Esophagus muscularis mucosa (tissue), 4 donors: ENCODE measurements around the gene C15orf62. TPM values are rescaled to one million over a fixed set of nuclear protein-coding genes. Genes with fewer than 3 reads are reported as not detected.

ENCODE experiments used
- DNase-seq: peaks from one replicate; pipeline ENCODE4 v3.0.0-alpha.2; 2017; ENCODE audit errors: extremely low spot score
- H3K27ac ChIP-seq, 4 donors: fragments of 200-600 bp; sonication (generic); replicated peaks in 1 of 4; 1 replicate in 3 of 4; 2 replicates in 1 of 4; pipeline ENCODE4 v1.5.1; 2016 to 2019; ENCODE audit warnings: mild to moderate bottlenecking in 1 of 4
- H3K27me3 ChIP-seq, 4 donors: fragments of 200-600 bp; sonication (generic); one replicate each; pipeline versions ENCODE4 v1.5.1 to v1.6.0; 2016 to 2019
- H3K36me3 ChIP-seq, 4 donors: fragments of 200-600 bp; sonication (generic); one replicate each; pipeline ENCODE4 v1.5.1; 2016 to 2019
- H3K4me1 ChIP-seq, 4 donors: fragments of 200-600 bp; sonication (generic); one replicate each; pipeline ENCODE4 v1.5.1; 2016 to 2019
- H3K4me3 ChIP-seq, 4 donors: fragments of 200-600 bp; sonication (generic); 1 replicate in 2 of 4; 2 replicates in 2 of 4; pipeline ENCODE4 v1.5.1; 2016 to 2019; ENCODE audit warnings: mild to moderate bottlenecking in 4 of 4, moderate library complexity in 1 of 4
- H3K9me3 ChIP-seq, 4 donors: fragments of 200-600 bp; sonication (generic); 1 replicate in 3 of 4; 2 replicates in 1 of 4; pipeline ENCODE4 v1.5.1; 2016 to 2019
- CTCF ChIP-seq, 3 experiments: fragments of 200-600 bp in 2 of 3; fragments of 450-650 bp in 1 of 3; sonication (generic) in 2 of 3; IDR thresholded peaks; one replicate each; pipeline ENCODE4 v1.5.1; 2017 to 2019; ENCODE audit warnings: antibody characterized with exemption in 3 of 3, mild to moderate bottlenecking in 2 of 3, moderate library complexity in 1 of 3
- EP300 ChIP-seq: sonication (generic); formaldehyde crosslinking; IDR thresholded peaks from one replicate; pipeline ENCODE4 v1.6.1; 2017; ENCODE audit warnings: antibody characterized with exemption
- POLR2A ChIP-seq: fragments of 450-650 bp; IDR thresholded peaks from one replicate; pipeline ENCODE4 v1.6.1; 2017; ENCODE audit warnings: antibody characterized with exemption, moderate library complexity, mild to moderate bottlenecking, low read depth
- POLR2AphosphoS5 ChIP-seq, 2 donors: sonication (generic); formaldehyde crosslinking; IDR thresholded peaks; one replicate each; pipeline ENCODE4 v1.6.1; 2017; ENCODE audit warnings: antibody characterized with exemption in 2 of 2
- WGBS: methylation state at CpG from one replicate; pipeline ENCODE4 v1.1.5; 2018; 5-methylcytosine and 5-hydroxymethylcytosine counted together
- intact Hi-C: fragments of 100-400 bp; cut with DNase I; formaldehyde crosslinking; loops from one replicate; pipeline ENCODE4 v1.15.1; 2023
- total RNA-seq, 4 donors: library from RNA; depleted of rRNA; stranded (reverse); fragments of >200 nt; gene quantifications; one replicate each; pipeline versions ENCODE4 v1.1.0 to v1.2.1, GENCODE V29; 2016

C15orf62 gene
- total RNA-seq, 4 donors from 2014 or later: under 0.01 to 1.1 (median 0.57) TPM; not detected in 1

- intact Hi-C loops: loop anchor here (5.0 to 10.0 kb wide), 2 partner anchors 146 to 187 kb away; partner anchors contain the start of genes CCDC32 and RPUSD2
- Histone ChIP-seq H3K9me3 (no peaks in the 10 kb centered on the region), H3K36me3 (peaks cover 20 to 60% (median 52%) of the 10 kb centered on the region in 4 donors), H3K27ac (no peak overlapping the region), H3K4me1 (peaks cover 15 to 32% (median 26%) of the 10 kb centered on the region in 4 donors), H3K4me3 (no peak overlapping the region), H3K27me3 (no peaks in the 10 kb centered on the region)
- 83% methylated on average over 11 of the region's 12 CpGs for WGBS
- TF ChIP-seq POLR2AphosphoS5 (IDR thresholded peaks at IDR 0.05) (no peak), POLR2A (no peak), CTCF (IDR thresholded peaks at IDR 0.05) (no peak), EP300 (no peak)
- no peak for DNase-seq
Measured at GRCh38 chr15:40751745-40752144, 18.0 kb upstream of the C15orf62 start.

DNA sequence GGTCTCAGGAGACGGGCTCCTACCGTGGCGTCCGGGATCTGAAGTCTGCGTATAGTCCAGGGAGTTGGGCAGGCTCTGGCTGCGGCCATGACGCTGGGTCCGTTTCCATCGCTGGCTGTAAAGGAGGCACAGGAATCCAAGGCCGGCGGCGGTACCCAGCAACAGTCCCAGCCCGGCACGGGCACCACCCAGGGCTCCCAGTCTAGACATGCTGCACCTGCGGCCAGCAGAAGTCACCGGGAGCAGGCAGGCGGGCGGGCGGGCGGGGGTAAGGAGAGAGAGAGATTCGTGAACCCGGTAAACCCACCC lies 15.3 kb upstream of the C15orf62 start:
- peak overlapping the region; percentile 72 to 86 (median 85) for H3K27ac ChIP-seq
- no peaks in the 10 kb centered on the region for H3K9me3 ChIP-seq
- no peaks in the 10 kb centered on the region for H3K27me3 ChIP-seq
- H3K36me3 ChIP-seq: peaks cover 12 to 32% (median 29%) of the 10 kb centered on the region in 4 donors
- no peak for DNase-seq
- TF ChIP-seq EP300 (no peak), POLR2AphosphoS5 (IDR thresholded peaks at IDR 0.05) (no peak)
- intact Hi-C loops: loop anchor here (2.0 to 10.0 kb wide), 3 partner anchors 52 to 190 kb away; partner anchors contain the start of genes CCDC32, DNAJC17, RPUSD2 and ZFYVE19
- WGBS: 0% methylated on average over 19 of the region's 22 CpGs
- H3K4me1 ChIP-seq: peaks cover 15 to 32% (median 26%) of the 10 kb centered on the region in 4 donors
- peak overlapping the region; percentile 64 to 99 (median 88) for H3K4me3 ChIP-seq

- Histone ChIP-seq H3K27ac (peak within 1 kb of the TSS; percentile 72 to 86 (median 85)), H3K4me1 (peaks cover 15 to 32% (median 26%) of the 10 kb centered on the region in 4 donors), H3K27me3 (no peaks in the 10 kb centered on the region), H3K4me3 (peak within 1 kb of the TSS; percentile 64 to 99 (median 88)), H3K36me3 (peaks cover 12 to 27% (median 24%) of the 10 kb centered on the region in 4 donors), H3K9me3 (no peaks in the 10 kb centered on the region)
- TF ChIP-seq CTCF (IDR thresholded peaks at IDR 0.05) (peak in 2 of 3 experiments; percentile 17 to 41), POLR2A (no peak), EP300 (no peak), POLR2AphosphoS5 (IDR thresholded peaks at IDR 0.05) (peak; percentile 85 to 91)
- WGBS: under 1% methylated on average over 40 of the region's 66 CpGs
- DNase-seq: peak; percentile 95
- intact Hi-C loops: loop anchor here (2.0 to 10.0 kb wide), 4 partner anchors 52 to 190 kb away; partner anchors contain the start of genes CCDC32, DNAJC17, RPUSD2 and ZFYVE19
Measured at GRCh38 chr15:40754883-40755811, 14.6 kb upstream of the C15orf62 start, which contains the start of gene RMDN3. RMDN3 (minus strand) TSS chr15:40755254; CDS start chr15:40754783, 471 bp downstream.

GRCh38 chr15:40755812-40756208 lies 14.0 kb upstream of the C15orf62 start:
- H3K27ac ChIP-seq: peak overlapping the region; percentile 72 to 86 (median 85)
- DNase-seq: no peak
- peak overlapping the region; percentile 64 to 99 (median 88) for H3K4me3 ChIP-seq
- H3K4me1 ChIP-seq: peaks cover 15 to 32% (median 26%) of the 10 kb centered on the region in 4 donors
- 62% methylated on average over 10 of the region's 10 CpGs for WGBS
- no peaks in the 10 kb centered on the region for H3K27me3 ChIP-seq
- intact Hi-C loops: loop anchor here (2.0 to 10.0 kb wide), 3 partner anchors 51 to 191 kb away; partner anchors contain the start of genes CCDC32, DNAJC17, RPUSD2 and ZFYVE19
- no peak for TF ChIP-seq EP300
- no peak for TF ChIP-seq POLR2A
- TF ChIP-seq POLR2AphosphoS5 (IDR thresholded peaks at IDR 0.05): no peak
- TF ChIP-seq CTCF (IDR thresholded peaks at IDR 0.05): no peak
- peaks cover 6 to 21% (median 18%) of the 10 kb centered on the region in 4 donors for H3K36me3 ChIP-seq
- no peaks in the 10 kb centered on the region for H3K9me3 ChIP-seq

DNA sequence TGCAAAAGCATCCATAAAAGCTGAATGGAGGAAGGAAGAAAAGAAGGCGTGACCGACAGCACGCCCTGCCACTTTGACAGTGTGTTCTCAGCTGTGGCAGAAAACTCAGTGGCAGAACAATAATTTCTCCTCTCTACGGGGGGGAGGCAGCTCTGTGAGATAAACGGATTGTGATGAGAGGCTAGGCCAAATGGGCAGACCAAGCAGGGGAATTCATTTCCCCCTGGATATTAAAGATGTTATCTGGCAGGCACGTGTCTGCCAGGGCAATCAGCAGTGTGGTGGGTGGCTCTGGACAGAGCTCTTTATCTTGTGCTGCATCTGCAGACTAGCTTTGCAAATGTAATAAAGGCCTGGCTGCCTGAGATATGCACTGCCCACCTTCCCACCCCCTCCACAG lies 12.8 kb upstream of the C15orf62 start:
- H3K27ac ChIP-seq: no peak overlapping the region
- no peak for DNase-seq
- intact Hi-C loops: loop anchor here (5.0 to 10.0 kb wide), 2 partner anchors 65 to 192 kb away; partner anchors contain the start of genes CCDC32 and RPUSD2
- no peak for TF ChIP-seq POLR2A
- TF ChIP-seq POLR2AphosphoS5 (IDR thresholded peaks at IDR 0.05): no peak
- TF ChIP-seq EP300: no peak
- TF ChIP-seq CTCF (IDR thresholded peaks at IDR 0.05): no peak
- no peaks in the 10 kb centered on the region for H3K9me3 ChIP-seq
- H3K27me3 ChIP-seq: no peaks in the 10 kb centered on the region
- H3K4me3 ChIP-seq: no peak overlapping the region
- 57% methylated on average over 6 of the region's 6 CpGs for WGBS
- H3K36me3 ChIP-seq: peaks cover under 1 to 9% (median 7%) of the 10 kb centered on the region in 4 donors
- H3K4me1 ChIP-seq: peaks cover 15 to 32% (median 26%) of the 10 kb centered on the region in 4 donors
